IPS DF 19.7 (cell line): Measurements from ENCODE around the gene SKIDA1.

Source experiments
- DNase-seq: peaks from one replicate; pipeline ENCODE4 v3.0.0-alpha.2; 2013; ENCODE audit warnings: low read depth, low spot score

Gene SKIDA1

DNA sequence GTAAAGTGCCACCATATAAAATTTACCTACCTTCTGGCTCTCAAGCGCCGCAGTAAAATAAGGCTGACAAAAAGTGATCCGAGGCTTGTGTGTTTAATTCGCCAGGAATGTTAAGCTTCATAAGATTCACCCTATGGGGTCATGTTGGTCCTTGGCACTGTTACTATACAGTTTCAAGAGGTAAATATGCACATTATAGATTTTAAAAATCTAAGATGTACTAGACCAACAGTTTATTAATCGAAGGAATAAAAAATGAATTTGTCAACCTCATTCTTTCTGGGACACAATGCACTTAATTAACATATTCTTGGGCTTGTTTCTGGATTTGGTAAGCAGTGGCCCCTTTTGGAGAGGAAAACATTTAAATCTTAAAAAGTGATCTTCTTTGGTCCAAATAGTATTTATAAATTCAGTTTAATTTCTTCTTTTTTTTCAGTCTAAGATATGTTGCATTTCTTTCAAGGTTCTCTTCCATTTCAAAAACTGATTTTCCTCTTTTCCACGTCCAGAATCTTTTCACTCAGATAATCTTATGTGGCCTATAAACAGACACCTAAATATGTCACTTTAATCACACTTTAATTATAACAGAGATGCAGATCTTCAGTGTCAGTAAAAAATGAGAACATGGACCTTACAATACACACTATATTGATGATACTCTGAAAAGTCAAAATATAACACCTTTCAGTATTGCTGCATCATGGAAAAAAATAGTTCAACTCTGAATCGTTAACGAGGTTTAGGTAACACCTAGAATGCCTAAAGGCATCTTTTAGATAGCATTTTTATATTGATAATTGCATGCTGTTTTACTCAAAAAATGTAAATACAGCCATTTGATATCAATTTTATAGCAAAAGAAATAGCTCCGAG, 3.8 kb upstream of the SKIDA1 start:
- no peak for DNase-seq

DNA sequence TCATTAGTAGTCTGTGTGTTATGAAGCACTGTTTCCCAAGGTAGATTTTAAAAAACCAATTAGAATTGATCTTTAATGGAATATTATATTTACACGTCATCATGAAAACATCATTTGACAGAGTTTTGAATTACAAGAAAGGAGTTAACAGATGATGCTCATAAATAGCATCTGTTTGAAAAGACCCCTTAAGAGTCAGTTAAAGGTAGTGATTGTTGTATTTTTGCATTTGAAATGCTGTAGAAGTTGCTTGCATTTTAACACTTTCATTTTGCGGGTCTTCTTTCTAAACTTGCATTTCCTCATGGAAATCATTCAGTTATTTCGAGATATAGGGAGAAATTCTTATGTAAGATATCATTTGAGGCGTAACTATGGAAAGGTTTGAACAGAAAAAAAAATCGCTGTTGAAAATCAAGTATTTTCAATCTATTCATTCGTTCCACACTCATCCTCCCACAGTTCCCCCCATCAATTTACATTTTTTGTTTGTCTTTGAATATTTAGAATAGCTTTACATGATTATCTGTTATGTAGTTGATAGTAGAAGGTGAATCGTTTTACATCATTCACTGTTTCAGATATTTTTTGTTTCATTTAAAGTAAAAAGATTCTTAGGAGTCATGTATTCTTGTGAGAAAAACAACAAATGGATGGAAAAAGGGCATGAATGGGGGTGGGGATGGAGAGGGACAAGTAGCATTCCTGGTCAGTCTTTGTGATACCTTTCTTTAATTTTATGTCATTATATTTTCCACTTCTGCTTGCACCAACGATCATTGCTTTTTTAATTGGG, 3.0 kb upstream of the SKIDA1 start:
- DNase-seq, result no peak

DNA sequence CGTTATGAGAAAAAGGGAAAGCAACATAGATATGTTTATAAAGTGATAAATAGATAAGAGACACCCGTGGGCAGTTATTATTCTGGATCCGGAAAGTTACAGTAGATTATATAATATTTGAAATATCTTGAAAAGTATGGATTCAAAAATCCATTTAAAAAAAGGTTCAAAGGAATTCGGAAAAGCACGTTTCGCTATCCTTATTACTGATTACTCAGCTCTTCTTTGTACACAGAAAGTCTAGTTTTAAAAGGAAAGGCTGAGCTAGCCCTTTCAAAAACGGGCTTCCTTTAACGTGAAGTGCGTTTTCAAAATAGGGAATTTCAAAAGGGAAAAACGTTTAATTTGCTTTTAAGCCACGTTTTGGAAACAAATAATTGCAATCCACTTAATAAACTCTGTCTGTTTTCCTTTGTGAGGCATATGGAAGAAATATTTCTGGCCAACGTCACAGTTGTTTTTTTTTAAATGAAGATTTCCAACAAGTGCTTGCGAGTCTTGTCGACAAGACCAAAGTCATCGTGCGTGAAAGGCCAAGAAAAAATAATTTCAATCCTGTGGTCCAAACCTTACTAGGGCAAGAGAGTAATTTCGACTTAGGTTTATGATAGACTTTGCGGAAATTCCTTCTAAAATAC, 2.2 kb upstream of the SKIDA1 start:
- no peak for DNase-seq

DNA sequence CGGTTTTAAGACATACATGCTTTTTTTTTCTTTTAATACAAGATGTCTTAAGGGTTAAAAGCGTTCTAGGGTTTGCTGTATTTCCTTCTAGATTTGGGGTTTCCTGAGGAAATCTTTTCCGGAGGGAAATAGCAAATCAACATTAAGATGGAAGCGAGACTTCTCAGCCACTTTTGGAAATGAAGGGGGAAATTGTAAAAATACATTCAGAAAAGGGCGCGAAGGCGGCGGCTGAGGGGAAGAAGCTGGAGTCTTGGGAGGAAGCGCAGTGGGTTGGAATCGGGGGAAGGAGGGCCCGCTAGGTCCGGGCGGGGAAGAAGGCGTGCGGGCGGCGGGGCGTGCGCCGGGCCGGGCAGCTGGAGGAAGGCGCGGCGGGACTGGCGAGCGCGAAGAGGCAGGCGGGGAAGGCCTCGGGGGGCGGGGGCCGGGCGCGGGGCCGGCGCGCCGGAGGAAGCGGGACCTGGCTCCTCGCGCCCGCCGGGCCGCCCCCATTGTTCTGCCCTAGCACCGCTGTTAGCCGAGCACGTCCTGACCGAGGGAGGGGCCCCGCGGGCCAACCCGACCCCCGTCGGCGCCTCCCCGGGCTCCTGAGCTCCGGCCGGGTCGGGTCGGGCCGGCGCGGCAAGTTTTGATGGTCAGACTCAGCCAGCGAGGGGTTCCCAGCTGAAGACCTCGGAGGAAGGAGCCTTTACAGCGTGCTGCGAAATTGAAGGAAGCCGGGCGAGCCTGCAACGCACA, 1.5 kb upstream of the SKIDA1 start:
- DNase-seq, result no peak

DNA sequence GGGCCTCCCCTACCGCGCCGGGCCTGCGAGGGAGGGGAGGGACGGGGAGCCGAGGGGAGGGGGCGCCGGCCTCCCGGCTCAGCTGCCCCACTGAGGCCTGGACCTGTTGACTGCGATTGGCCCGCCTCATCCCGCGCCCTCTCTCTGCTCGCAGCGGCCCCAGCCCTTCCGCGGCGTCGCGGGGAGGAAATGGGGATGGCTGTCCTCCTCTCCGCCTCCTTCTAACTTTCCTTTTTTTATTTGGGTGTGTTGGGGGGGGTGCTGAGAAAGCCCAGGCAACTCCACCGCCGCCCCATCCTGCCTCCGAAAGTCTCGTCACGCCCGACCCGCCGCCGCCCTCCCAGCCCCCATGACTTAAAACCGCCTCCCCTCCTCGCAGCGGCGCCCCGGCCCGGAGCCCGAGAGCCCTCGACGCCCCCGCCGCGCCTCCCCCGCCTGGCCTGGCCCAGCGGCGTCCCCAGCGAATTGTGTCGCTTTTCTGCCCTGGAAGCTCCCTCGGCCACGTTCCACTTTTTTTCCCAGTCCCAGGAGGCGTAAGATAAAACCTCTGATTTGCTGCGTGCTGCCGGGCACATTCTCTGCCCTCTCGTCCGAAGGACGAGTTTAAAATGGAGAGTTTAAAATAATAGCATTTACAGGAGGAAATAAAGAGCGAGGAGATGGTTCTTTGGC, 842 bp upstream of the SKIDA1 start:
- DNase-seq, result no peak

GRCh38 chr10:21524526-21525366, 736 bp downstream of the SKIDA1 start:
- no peak for DNase-seq

DNA sequence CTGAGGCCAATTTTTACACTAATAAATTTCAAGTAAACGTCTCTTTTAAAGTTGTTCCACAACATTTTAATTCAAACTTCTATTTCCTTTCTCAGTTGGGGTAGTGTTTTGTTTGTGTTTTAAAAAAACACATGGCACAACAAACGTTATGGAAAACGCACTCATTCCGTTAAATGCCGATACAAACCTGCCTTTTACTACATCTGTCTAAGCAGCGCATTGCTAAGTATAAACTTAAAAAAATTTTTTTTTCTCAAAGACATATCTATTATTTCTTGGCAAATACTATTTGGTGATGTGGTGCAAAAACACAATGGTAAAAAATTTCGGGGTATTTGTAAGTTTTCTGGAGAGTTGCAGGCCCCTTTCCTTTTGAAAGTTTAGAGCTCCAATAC, 1.4 kb downstream of the SKIDA1 start:
- DNase-seq, result no peak

GRCh38 chr10:21523557-21524008, 1.9 kb downstream of the SKIDA1 start:
- no peak for DNase-seq

- DNase-seq, result no peak
These were observed 2.7 kb downstream of the SKIDA1 start for GRCh38 chr10:21522631-21523406.

DNA sequence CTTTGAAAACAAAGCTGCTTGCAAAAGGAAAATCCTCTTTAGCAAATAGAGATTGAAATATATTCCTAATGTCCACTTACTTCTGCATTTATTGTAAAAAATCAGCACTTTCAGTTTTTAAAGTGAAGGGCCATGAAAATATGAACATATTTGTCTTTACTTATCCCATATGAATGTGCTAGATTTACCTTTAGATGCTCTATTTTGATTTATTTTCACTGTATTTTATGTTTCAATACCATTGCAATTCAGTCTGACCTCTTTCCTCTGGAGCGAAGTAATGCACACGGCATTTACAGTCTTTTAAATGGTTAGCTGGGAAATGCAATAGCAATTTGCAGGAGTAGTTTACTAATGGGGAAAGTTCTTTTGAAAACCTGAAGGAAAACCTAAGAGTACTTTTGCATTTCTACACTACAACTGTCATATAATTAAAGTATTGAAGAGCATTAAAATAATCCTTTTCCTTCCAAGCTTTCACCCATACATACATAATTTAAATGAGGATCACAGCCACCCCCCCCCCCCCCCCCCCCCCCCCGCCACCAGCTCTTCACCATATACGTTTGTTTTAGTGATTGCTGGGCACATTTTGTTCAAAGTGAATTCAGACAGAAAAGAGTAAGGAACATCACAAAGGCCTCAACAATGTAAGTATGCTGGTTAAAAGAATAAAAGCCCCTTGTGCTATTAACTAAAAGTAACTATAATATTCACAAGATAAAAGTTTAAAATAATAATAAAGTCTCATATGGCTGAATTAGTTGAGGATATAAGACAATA, 3.5 kb downstream of the SKIDA1 start:
- DNase-seq, result no peak

DNA sequence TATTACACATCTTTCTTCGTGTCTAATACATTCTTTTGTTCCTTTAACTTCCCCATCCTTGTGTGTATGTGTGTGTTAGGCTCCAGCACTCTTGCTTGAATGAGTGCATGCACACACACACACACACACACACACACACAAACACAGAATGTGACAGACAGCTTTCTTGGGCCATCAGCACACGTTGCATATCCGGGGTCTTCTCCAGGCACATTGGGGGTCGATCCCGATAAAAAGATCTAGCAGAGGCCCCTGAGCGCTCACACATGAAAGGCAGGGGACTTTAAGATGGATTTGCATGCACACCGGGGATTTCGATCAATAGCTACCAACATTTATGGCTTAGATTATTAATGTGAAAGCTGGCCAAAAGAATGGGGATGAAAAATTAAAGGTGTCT, 4.5 kb downstream of the SKIDA1 start:
- no peak for DNase-seq

- no peak for DNase-seq
These were observed 5.0 kb downstream of the SKIDA1 start for GRCh38 chr10:21520509-21520908.

DNA sequence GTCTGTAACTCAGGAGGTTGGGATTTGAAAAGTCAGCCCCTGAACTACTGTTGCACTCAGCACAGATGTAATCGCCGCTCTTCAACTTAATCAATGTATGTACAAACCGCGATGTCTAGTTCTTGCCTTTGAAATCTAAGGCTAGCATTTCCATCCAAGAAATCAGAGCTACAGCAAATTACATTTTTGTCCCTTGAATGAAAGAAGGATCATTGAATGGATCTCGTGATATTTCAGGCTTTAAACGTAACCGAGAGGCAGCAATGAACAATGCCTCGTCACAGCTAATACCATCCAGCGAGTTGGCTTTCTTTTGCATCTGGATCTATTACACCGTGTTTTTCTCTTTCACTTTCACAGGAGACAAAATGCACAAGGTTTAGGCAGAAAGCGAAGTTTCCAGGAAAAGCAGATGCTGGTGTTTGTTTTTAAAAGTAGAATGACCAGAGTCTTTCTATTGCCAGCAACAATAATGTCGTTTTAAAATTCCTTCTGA, 5.5 kb downstream of the SKIDA1 start:
- no peak for DNase-seq

GRCh38 chr10:21519397-21519933, 6.0 kb downstream of the SKIDA1 start:
- DNase-seq, result no peak

- DNase-seq, result no peak
These were observed 6.7 kb downstream of the SKIDA1 start for GRCh38 chr10:21518641-21519396.

DNA sequence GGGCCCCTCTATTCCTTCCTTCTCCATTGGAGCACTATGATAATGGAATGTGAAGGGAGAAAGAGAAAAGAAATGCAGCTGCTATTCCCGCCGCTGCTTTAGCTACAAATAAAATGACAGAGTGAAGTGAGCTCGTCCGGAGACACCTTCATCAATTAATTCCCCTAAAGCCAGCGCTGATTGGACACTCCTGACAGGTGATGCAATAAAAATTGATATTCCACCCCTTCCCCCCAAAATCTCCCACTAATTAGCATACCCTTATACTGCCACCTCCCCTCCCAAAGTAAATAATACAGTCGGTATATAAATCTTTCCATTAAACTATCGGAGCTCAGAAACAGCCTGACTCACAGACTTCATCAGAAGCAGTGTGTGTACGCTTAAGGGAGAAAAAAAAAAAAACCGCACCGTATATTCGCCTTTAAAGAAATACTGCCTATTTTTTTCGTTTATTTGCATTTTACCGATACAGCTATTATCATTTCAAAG, 7.3 kb downstream of the SKIDA1 start:
- DNase-seq, result no peak
